Activated naive CD8-positive, alpha-beta T cell treated with anti-CD3 and anti-CD28 coated beads for 36 hours (primary cell): ENCODE measurements around the gene AEN. TPM values are rescaled to one million over a fixed set of nuclear protein-coding genes. Genes with fewer than 3 reads are reported as not detected.

ENCODE experiments used
- DNase-seq: peaks from one replicate; pipeline ENCODE4 v3.0.0; 2021
- H3K27ac Mint-ChIP-seq: one replicate; pipeline ENCODE4 v1.8.0; 2022; ENCODE audit warnings: mild to moderate bottlenecking, moderate library complexity, mixed read lengths
- H3K27me3 Mint-ChIP-seq: one replicate; pipeline ENCODE4 v1.8.0; 2022; ENCODE audit warnings: mild to moderate bottlenecking, mixed read lengths
- H3K36me3 Mint-ChIP-seq: one replicate; pipeline ENCODE4 v1.8.0; 2021; ENCODE audit warnings: mild to moderate bottlenecking, mixed read lengths
- H3K4me1 Mint-ChIP-seq: one replicate; pipeline ENCODE4 v1.8.0; 2021; ENCODE audit warnings: mixed read lengths
- H3K4me3 Mint-ChIP-seq: one replicate; pipeline ENCODE4 v1.8.0; 2022; ENCODE audit warnings: mild to moderate bottlenecking, moderate library complexity, mixed read lengths
- H3K9me3 Mint-ChIP-seq: one replicate; pipeline ENCODE4 v1.8.0; 2022; ENCODE audit warnings: mixed read lengths
- total RNA-seq, 2 experiments: library from RNA; stranded (reverse); gene quantifications; one replicate each; pipeline ENCODE4 v1.2.3, GENCODE V29; 2021

AEN gene
- total RNA-seq, 2 experiments from 2014 or later = 76.1 to 81.8 TPM

GRCh38 chr15:88607951-88608350 lies 13.2 kb upstream of the AEN start:
- H3K4me3 Mint-ChIP-seq = no peak overlapping the region
- peaks cover 2% of the 10 kb centered on the region for H3K36me3 Mint-ChIP-seq
- H3K9me3 Mint-ChIP-seq = no peaks in the 10 kb centered on the region
- H3K27me3 Mint-ChIP-seq = peaks cover 83% of the 10 kb centered on the region
- H3K27ac Mint-ChIP-seq = no peak overlapping the region
- DNase-seq = no peak
- H3K4me1 Mint-ChIP-seq = peaks cover 12% of the 10 kb centered on the region

GRCh38 chr15:88608607-88609181 lies 12.4 kb upstream of the AEN start:
- no peak for DNase-seq
- Mint-ChIP-seq H3K27me3 (peaks cover 80% of the 10 kb centered on the region), H3K4me1 (peaks cover 12% of the 10 kb centered on the region), H3K36me3 (peaks cover 2% of the 10 kb centered on the region), H3K9me3 (no peaks in the 10 kb centered on the region), H3K27ac (no peak overlapping the region), H3K4me3 (no peak overlapping the region)

DNA sequence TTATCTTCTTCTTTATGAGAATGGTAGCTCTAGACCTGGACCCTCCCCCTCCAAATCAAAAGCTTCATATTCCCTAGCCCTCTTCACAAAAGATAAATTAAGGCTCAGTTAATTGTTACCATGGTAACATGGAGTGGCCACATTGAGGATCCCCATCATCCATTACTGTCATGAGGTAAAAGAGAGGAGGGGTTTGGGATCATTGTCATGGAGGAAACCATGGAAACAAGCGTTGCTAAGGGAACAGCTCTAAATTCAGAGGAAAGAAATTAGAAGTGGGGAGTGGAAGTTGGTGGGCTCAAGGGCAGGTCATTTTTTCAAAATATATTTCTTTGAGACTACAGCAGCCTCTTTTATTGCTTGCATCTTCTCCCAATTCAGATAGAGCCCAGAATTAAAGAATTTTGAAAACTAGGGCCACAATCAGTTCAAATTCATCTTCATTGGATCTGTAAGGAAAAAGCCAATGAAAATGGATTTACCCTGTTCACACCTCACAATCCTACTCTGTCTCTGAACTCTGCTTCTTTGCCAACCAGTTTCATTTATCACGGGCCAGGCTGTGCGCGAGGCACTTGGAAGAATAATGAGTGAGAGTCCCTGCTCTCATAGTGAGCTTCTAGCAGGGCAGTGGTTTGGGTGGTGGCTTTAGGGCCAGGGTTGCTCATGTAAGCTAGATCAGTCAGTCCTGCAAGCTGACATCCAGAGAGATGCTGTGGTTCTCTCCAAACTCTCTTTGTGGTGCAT lies 11.6 kb upstream of the AEN start:
- no peak overlapping the region for H3K27ac Mint-ChIP-seq
- peaks cover 2% of the 10 kb centered on the region for H3K36me3 Mint-ChIP-seq
- no peaks in the 10 kb centered on the region for H3K9me3 Mint-ChIP-seq
- peaks cover 72% of the 10 kb centered on the region for H3K27me3 Mint-ChIP-seq
- no peak overlapping the region for H3K4me3 Mint-ChIP-seq
- no peak for DNase-seq
- H3K4me1 Mint-ChIP-seq = peaks cover 11% of the 10 kb centered on the region

DNA sequence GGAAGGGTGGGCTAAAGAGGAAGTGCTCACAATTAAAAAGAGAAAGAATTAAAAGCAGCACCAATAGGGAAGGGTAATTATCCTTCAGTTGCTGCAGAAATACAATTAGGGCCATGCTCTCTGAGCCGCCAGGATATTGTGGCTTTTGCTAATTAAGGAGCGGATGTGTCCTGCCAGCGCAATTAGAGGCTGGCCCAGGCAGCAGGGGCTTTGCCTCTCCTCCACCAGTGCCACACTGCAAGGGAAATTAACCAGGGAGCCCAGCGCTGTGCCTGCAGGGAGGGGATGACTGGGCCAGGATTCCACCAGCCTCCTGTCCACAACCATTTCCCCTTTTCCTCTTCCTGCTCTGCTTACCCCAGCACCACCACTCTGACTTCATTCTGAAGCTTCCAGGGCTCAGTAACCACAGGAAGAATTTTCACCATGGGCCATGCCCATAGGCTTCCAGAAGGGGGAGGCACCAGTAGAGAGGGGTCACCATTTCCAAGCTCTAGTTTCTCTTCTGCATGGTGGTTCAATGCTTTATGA lies 10.4 kb upstream of the AEN start:
- peaks cover 2% of the 10 kb centered on the region for H3K36me3 Mint-ChIP-seq
- H3K4me3 Mint-ChIP-seq = no peak overlapping the region
- DNase-seq = no peak
- H3K27me3 Mint-ChIP-seq = peaks cover 59% of the 10 kb centered on the region
- H3K9me3 Mint-ChIP-seq = no peaks in the 10 kb centered on the region
- H3K4me1 Mint-ChIP-seq = peaks cover 3% of the 10 kb centered on the region
- H3K27ac Mint-ChIP-seq = no peak overlapping the region

DNA sequence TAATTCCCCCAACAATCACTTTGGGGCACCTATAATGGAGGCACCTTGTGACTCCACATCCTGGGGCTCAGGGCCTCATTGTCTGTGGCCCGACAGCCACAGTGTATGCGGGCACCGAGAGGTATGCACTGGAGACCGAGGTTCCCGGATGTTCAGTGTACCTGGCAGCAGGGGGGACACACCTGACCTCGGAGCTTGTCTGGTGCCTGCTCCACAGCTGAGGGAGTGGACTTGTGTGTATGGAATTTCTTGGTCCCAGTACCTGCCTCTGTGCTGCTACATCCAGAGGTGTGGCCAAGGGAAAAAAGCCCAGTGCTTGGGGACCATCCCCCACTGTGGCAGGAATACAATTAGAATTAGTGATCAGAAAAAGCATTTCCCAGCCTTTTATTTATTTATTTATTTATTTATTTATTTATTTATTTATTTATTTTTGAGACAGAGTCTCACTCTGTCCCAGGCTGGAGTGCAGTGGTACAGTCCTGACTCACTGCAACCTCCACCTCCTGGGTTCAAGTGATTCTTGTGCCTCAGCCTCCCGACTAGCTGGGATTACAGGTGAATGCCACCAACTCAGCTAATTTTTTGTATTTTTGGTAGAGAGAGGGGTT lies 8.8 kb upstream of the AEN start:
- no peak overlapping the region for H3K27ac Mint-ChIP-seq
- H3K27me3 Mint-ChIP-seq = peaks cover 45% of the 10 kb centered on the region
- no peaks in the 10 kb centered on the region for H3K4me1 Mint-ChIP-seq
- H3K9me3 Mint-ChIP-seq = no peaks in the 10 kb centered on the region
- peaks cover 2% of the 10 kb centered on the region for H3K36me3 Mint-ChIP-seq
- no peak for DNase-seq
- no peak overlapping the region for H3K4me3 Mint-ChIP-seq

DNA sequence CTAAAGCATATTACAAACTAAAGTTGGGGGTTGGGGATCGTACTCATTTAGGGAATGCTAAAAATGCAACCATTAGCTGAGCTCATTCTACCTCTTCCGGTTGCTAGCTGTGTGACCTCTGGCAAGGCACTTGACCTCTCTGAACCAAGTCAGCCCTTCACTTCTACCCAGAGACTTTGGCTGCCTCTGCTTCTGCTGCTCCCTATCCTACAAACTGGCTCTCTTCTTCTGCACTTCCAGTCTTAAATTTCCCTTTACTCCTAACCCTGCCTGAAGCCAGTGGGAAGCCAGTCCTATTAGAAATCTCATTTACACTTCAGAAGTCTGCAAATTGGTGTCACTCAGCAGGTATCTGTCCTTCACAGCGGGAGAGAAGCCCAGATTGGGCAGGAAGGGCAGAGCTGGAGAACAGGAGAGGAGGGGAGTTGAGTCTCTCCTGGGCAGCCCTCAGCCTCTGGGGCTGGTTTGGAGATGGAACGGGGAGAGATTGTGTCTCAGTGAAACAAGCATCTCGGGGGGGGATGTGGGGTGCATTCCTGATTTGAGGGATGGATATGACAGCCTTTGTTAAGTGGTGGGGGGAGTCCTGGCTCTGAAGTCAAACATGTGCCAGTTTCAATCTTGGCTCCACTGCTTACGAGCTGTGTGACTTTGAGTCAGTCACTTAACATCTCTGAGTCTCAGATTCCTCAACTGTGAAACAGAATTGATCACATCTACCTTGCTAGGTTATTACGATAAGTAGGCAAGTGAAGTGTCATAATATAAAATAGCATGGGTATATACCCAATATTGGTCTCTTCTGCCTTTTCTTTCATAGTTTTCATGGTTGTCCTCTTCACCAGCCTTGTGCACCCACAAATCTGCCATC lies 7.8 kb upstream of the AEN start:
- no peaks in the 10 kb centered on the region for H3K4me1 Mint-ChIP-seq
- H3K36me3 Mint-ChIP-seq = peaks cover 2% of the 10 kb centered on the region
- no peaks in the 10 kb centered on the region for H3K9me3 Mint-ChIP-seq
- no peak overlapping the region for H3K4me3 Mint-ChIP-seq
- peaks cover 43% of the 10 kb centered on the region for H3K27me3 Mint-ChIP-seq
- no peak for DNase-seq
- no peak overlapping the region for H3K27ac Mint-ChIP-seq

DNA sequence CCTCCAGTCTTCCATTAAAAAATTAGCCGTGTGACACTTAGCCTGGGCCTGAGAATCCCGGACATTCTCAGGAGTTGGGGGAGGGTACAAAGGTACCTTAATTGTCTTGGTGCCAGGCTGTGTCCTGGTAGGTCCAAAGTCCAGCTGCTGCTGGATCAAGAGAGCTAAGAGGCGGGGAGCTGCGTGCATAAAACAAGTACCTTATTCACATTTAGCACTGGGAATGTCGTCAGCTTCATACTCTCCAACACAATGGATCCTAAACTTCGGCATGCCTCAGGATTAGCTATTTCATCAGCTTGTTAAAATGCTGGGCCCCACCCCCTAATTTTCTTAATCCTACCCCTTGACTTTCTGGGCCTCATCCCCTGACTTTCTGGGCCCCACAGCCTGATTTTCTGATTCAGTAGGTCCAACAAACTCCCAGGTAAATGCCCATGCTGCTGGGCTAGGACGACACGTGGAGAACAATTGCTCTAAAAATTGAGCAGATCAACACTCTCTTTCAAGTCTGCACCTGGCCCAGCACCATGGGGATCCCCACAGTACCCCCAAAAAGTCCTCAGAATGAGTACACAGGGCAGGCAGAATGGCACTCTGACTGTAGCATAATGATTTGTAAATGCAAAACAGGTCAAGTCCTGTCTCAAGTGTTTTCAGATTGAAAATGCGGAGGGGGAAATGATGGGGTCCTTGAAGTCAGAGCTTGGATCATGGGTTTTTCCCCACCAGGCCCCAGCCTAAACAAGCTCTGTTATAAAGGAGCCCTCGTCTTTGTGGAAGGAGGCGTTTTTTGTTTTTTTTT lies 5.6 kb upstream of the AEN start:
- Mint-ChIP-seq H3K9me3 (no peaks in the 10 kb centered on the region), H3K4me3 (no peak overlapping the region), H3K27me3 (peaks cover 25% of the 10 kb centered on the region), H3K36me3 (no peaks in the 10 kb centered on the region), H3K4me1 (no peaks in the 10 kb centered on the region), H3K27ac (no peak overlapping the region)
- DNase-seq = no peak

GRCh38 chr15:88616240-88616639 lies 4.9 kb upstream of the AEN start:
- no peaks in the 10 kb centered on the region for H3K4me1 Mint-ChIP-seq
- peaks cover 20% of the 10 kb centered on the region for H3K27me3 Mint-ChIP-seq
- H3K4me3 Mint-ChIP-seq = no peak overlapping the region
- peaks cover 2% of the 10 kb centered on the region for H3K36me3 Mint-ChIP-seq
- no peak overlapping the region for H3K27ac Mint-ChIP-seq
- H3K9me3 Mint-ChIP-seq = no peaks in the 10 kb centered on the region
- DNase-seq = no peak

GRCh38 chr15:88617031-88617722 lies 4.0 kb upstream of the AEN start:
- peaks cover 9% of the 10 kb centered on the region for H3K36me3 Mint-ChIP-seq
- H3K27ac Mint-ChIP-seq = no peak overlapping the region
- H3K4me1 Mint-ChIP-seq = peaks cover 2% of the 10 kb centered on the region
- H3K4me3 Mint-ChIP-seq = no peak overlapping the region
- no peaks in the 10 kb centered on the region for H3K9me3 Mint-ChIP-seq
- no peak for DNase-seq
- H3K27me3 Mint-ChIP-seq = peaks cover 20% of the 10 kb centered on the region

GRCh38 chr15:88617790-88618189 lies 3.4 kb upstream of the AEN start:
- Mint-ChIP-seq H3K27ac (no peak overlapping the region), H3K4me1 (peaks cover 8% of the 10 kb centered on the region), H3K27me3 (peaks cover 18% of the 10 kb centered on the region), H3K9me3 (no peaks in the 10 kb centered on the region), H3K4me3 (no peak overlapping the region), H3K36me3 (peaks cover 15% of the 10 kb centered on the region)
- no peak for DNase-seq

DNA sequence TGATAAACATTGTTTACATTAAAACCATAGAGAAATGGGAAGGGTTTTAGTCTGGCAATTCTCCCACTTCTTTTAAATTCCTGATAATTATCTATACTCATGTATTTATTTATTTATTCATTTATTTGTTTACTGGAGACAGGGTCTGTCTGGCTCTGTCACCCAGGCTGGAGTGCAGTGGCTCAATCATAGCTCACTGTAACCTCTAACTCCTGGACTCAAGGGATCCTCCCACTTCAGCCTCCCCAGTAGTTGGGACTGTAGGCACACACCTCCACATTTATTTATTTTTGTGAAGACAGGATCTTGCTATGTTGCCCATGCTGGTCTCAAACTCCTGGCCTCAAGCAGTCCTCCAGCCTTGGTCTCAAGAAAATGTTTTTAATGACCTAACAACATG lies 2.5 kb upstream of the AEN start:
- Mint-ChIP-seq H3K4me1 (peaks cover 17% of the 10 kb centered on the region), H3K27ac (no peak overlapping the region), H3K4me3 (no peak overlapping the region), H3K36me3 (peaks cover 23% of the 10 kb centered on the region), H3K9me3 (no peaks in the 10 kb centered on the region), H3K27me3 (peaks cover 12% of the 10 kb centered on the region)
- DNase-seq = no peak

- Mint-ChIP-seq H3K27ac (no peak overlapping the region), H3K4me1 (peaks cover 27% of the 10 kb centered on the region), H3K27me3 (peaks cover 12% of the 10 kb centered on the region), H3K9me3 (no peaks in the 10 kb centered on the region), H3K4me3 (no peak overlapping the region), H3K36me3 (peaks cover 25% of the 10 kb centered on the region)
- DNase-seq = no peak
Observed at GRCh38 chr15:88619796-88620195, 1.3 kb upstream of the AEN start.

- H3K36me3 Mint-ChIP-seq = peaks cover 39% of the 10 kb centered on the region
- H3K27me3 Mint-ChIP-seq = peaks cover 12% of the 10 kb centered on the region
- H3K9me3 Mint-ChIP-seq = no peaks in the 10 kb centered on the region
- H3K4me1 Mint-ChIP-seq = peaks cover 42% of the 10 kb centered on the region
- DNase-seq = peak; percentile 35
- peak overlapping the region; percentile 98 for H3K4me3 Mint-ChIP-seq
- peak overlapping the region; percentile 97 for H3K27ac Mint-ChIP-seq
Observed at GRCh38 chr15:88621789-88622604, 857 bp downstream of the AEN start.
